Caco-2 (cell line): Measurements from ENCODE around the gene DUSP14. TPM values are rescaled to one million over a fixed set of nuclear protein-coding genes. Genes with fewer than 3 reads are reported as not detected.

Experiments used
- BruUV-seq: library from RNA; stranded (reverse); fragments of 400-500 nt; replicated peaks from 2 replicates; lab custom pipeline; 2021; lab: Mats Ljungman, UMichigan
- CTCF ChIA-PET: fragments of 300-600 bp; sonication (Branson Sonifier 250); formaldehyde crosslinking; loops from one replicate; lab custom pipeline; 2022; ENCODE audit warnings: antibody characterized with exemption; lab: Charles Lee
- POLR2A ChIA-PET: fragments of 300-600 bp; sonication (Branson Sonifier 250); formaldehyde crosslinking; loops from one replicate; lab custom pipeline; 2022; ENCODE audit warnings: antibody characterized with exemption; lab: Charles Lee
- DNase-seq, 2 experiments: peaks; one replicate each; pipeline versions ENCODE4 v3.0.0 to v3.0.0-alpha.2; 2020 to 2022
- H3K27me3 ChIP-seq: replicated peaks from 2 replicates; pipeline ENCODE4 v1.6.0; 2011; ENCODE audit warnings: low read length; ENCODE audit not compliant: control insufficient read depth, insufficient read depth
- H3K36me3 ChIP-seq: 2 replicates; pipeline ENCODE4 v1.5.1; 2011; ENCODE audit warnings: low read length; ENCODE audit not compliant: control insufficient read depth, insufficient read depth
- H3K4me1 ChIP-seq: fragments of 250-450 bp; sonication (Bioruptor Pico); 2 replicates; pipeline ENCODE4 v1.5.1; 2020; ENCODE audit warnings: mild to moderate bottlenecking
- H3K4me3 ChIP-seq: 2 replicates; pipeline ENCODE4 v1.5.1; 2011; ENCODE audit warnings: low read depth, mild to moderate bottlenecking, control low read depth, low read length
- H3K9me3 ChIP-seq: fragments of 250-450 bp; sonication (Bioruptor Pico); 2 replicates; pipeline ENCODE4 v1.5.1; 2020; ENCODE audit warnings: mild to moderate bottlenecking, moderate library complexity
- H3K27ac Mint-ChIP-seq: one replicate; pipeline ENCODE4 v1.8.0; 2022; ENCODE audit warnings: mixed read lengths; ENCODE audit not compliant: unreplicated experiment
- H3K27me3 Mint-ChIP-seq: one replicate; pipeline ENCODE4 v1.8.0; 2022; ENCODE audit warnings: mixed read lengths; ENCODE audit not compliant: insufficient read depth, unreplicated experiment
- H3K36me3 Mint-ChIP-seq: one replicate; pipeline ENCODE4 v1.8.0; 2022; ENCODE audit warnings: mild to moderate bottlenecking, mixed read lengths; ENCODE audit not compliant: insufficient read depth, unreplicated experiment
- H3K4me1 Mint-ChIP-seq: one replicate; pipeline ENCODE4 v1.8.0; 2022; ENCODE audit warnings: low read depth, mixed read lengths; ENCODE audit not compliant: unreplicated experiment
- H3K4me3 Mint-ChIP-seq: one replicate; pipeline ENCODE4 v1.8.0; 2022; ENCODE audit warnings: mild to moderate bottlenecking, moderate library complexity, mixed read lengths; ENCODE audit not compliant: unreplicated experiment
- H3K9me3 Mint-ChIP-seq: one replicate; pipeline ENCODE4 v1.8.0; 2022; ENCODE audit warnings: mixed read lengths; ENCODE audit not compliant: unreplicated experiment
- intact Hi-C: fragments of 100-400 bp; cut with micrococcal nuclease; formaldehyde crosslinking; loops from one replicate; pipeline ENCODE4 v1.10.0; 2022; ENCODE audit not compliant: unreplicated experiment
- total RNA-seq: library from RNA; stranded (reverse); gene quantifications from 2 replicates; pipeline ENCODE4 v1.2.3, GENCODE V29; 2022
- TF ChIP-seq, protein P1 (sequence below), 2 experiments: fragments of 200-600 bp in 1 of 2; IDR thresholded peaks; 1 replicate in 1 of 2; 2 replicates in 1 of 2; pipeline versions ENCODE4 v1.5.1 to v1.8.0; 2011 to 2022; ENCODE audit warnings: antibody characterized with exemption in 1 of 2, control low read depth in 1 of 2, inconsistent platforms in 1 of 2, low read depth in 1 of 2, low read length in 1 of 2, mild to moderate bottlenecking in 1 of 2, moderate library complexity in 1 of 2; ENCODE audit not compliant: insufficient read depth in 1 of 2, severe bottlenecking in 1 of 2, unreplicated experiment in 1 of 2

The DUSP14 gene
- total RNA-seq, 1 experiment from 2014 or later, result 32.5 TPM

DNA sequence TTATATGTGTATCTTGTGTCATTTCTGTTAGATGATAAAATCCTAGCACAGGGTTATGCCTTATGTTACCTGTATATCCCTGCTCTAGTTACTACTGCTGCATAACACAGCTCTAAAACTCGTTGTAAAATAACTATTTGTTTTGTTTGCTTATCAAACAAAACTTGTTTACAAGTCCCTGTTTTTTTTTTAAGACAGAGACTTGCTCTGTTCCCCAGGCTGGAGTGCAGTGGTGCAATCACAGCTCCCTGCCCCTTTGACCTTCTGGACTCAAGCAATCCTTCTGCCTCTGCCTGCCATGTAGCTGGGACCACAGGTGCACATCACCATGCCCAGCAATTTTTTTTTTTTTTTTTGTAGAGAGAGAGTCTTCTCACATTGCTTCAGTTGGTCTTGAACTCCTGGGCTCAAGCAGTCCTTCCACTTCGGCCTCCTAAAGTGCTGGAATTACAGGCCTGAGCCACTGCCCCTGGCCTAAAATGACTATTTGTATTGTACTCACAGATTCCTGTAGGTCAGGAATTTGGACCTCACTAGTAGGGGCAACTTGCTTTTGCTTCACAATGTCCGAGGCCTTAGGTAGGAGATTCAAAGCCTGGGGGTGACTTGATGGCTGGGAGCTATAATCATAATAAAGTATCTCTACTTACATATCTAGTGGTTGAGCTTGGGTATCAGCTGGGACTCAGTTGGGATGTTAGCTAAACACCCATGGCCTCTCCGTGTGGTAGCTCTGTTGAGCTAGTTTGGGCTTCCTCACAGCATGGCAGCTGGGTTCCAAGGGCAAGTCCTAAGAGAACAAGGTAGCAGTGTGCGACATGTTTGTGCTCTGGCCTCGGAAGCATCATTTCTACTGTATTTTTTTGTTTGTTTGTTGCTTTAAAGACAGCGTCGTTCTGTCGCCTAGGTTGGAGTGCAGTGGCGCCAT, 12.6 kb downstream of the DUSP14 start:
- H3K27ac Mint-ChIP-seq, result peak overlapping the region; percentile 59
- TF ChIP-seq, protein P1, sequence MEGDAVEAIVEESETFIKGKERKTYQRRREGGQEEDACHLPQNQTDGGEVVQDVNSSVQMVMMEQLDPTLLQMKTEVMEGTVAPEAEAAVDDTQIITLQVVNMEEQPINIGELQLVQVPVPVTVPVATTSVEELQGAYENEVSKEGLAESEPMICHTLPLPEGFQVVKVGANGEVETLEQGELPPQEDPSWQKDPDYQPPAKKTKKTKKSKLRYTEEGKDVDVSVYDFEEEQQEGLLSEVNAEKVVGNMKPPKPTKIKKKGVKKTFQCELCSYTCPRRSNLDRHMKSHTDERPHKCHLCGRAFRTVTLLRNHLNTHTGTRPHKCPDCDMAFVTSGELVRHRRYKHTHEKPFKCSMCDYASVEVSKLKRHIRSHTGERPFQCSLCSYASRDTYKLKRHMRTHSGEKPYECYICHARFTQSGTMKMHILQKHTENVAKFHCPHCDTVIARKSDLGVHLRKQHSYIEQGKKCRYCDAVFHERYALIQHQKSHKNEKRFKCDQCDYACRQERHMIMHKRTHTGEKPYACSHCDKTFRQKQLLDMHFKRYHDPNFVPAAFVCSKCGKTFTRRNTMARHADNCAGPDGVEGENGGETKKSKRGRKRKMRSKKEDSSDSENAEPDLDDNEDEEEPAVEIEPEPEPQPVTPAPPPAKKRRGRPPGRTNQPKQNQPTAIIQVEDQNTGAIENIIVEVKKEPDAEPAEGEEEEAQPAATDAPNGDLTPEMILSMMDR (IDR thresholded peaks at IDR 0.05; ENCODE audit: insufficient read depth in 1 of 2, low read depth in 1 of 2, low read length in 1 of 2, severe bottlenecking in 1 of 2, unreplicated experiment in 1 of 2), result no peak
- Histone ChIP-seq H3K4me3 (no peak overlapping the region), H3K9me3 (no peaks in the 10 kb centered on the region), H3K27me3 (no peaks in the 10 kb centered on the region), H3K36me3 (no peaks in the 10 kb centered on the region), H3K4me1 (peaks cover 17% of the 10 kb centered on the region; the same call in 1 of the 2 replicates)
- DNase-seq, result peak; percentile 72 to 73
- no peak overlapping the region for H3K4me3 Mint-ChIP-seq
- ChIA-PET CTCF (interaction anchor here (0.7 to 1.0 kb wide), 2 partner anchors 11 to 30 kb away, joined by 3 to 4 read pairs; no protein-coding TSS in a partner anchor), POLR2A (interaction anchor here (0.5 kb wide), 1 partner anchor 110 kb away, joined by 4 read pairs; no protein-coding TSS in a partner anchor)
- peaks cover 7% of the 10 kb centered on the region for H3K4me1 Mint-ChIP-seq
- BruUV-seq, result no TSS peak
- peaks cover 14% of the 10 kb centered on the region for H3K36me3 Mint-ChIP-seq
- intact Hi-C loops, result no loop called here
- no peaks in the 10 kb centered on the region for H3K27me3 Mint-ChIP-seq
- no peaks in the 10 kb centered on the region for H3K9me3 Mint-ChIP-seq

DNA sequence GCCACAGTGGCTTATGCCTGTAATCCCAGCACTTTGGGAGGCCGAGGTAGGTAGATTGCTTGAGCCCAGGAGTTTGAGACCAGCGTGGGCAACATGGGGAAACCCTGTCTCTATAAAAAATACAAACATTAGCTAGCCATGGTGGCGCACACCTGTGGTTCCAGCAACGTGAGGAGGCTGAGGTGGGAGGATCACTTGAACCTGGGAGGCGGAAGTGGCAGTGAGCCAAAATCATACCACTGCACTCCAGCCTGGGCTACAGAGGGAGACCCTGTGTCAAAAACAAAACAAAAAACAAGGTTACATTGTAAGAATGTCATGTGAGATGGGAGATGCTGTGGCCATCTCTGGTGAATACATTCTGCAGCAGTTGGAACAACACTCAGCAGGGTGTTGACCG, 13.5 kb downstream of the DUSP14 start:
- Mint-ChIP-seq H3K9me3 (no peaks in the 10 kb centered on the region), H3K27me3 (no peaks in the 10 kb centered on the region), H3K36me3 (peaks cover 15% of the 10 kb centered on the region), H3K4me1 (peaks cover 7% of the 10 kb centered on the region), H3K4me3 (no peak overlapping the region), H3K27ac (no peak overlapping the region)
- no peaks in the 10 kb centered on the region for H3K36me3 ChIP-seq
- peaks cover 17% of the 10 kb centered on the region; the same call in 1 of the 2 replicates for H3K4me1 ChIP-seq
- BruUV-seq, result no TSS peak
- H3K4me3 ChIP-seq, result no peak overlapping the region
- H3K9me3 ChIP-seq, result no peaks in the 10 kb centered on the region
- H3K27me3 ChIP-seq, result no peaks in the 10 kb centered on the region
- TF ChIP-seq, protein P1 (IDR thresholded peaks at IDR 0.05; ENCODE audit: insufficient read depth in 1 of 2, low read depth in 1 of 2, low read length in 1 of 2, severe bottlenecking in 1 of 2, unreplicated experiment in 1 of 2), result no peak
- ChIA-PET POLR2A (no interaction called here), CTCF (no interaction called here)
- DNase-seq, result no peak
- intact Hi-C loops, result no loop called here

DNA sequence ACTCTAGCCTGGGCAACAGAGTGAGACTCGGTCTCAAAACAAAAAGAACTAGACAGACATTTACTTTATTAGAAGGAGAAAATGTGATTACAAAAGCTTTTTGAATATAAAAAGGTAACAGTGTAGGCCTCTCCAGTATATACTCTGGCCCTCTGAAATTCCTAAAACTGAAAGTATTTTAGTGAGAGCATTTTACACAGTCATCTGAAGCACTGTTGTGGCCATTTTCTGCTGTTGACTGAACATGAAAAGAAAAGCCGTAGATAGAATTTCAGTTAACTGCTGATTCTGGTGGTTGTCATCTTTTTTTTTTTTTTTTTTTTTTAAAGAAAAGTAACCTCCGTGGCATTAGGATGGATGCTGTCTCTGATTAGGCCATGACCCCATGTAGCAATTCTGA, 15.6 kb downstream of the DUSP14 start:
- no peaks in the 10 kb centered on the region for H3K36me3 ChIP-seq
- Mint-ChIP-seq H3K4me1 (peaks cover 7% of the 10 kb centered on the region), H3K4me3 (no peak overlapping the region), H3K36me3 (peaks cover 22% of the 10 kb centered on the region), H3K27ac (no peak overlapping the region), H3K27me3 (no peaks in the 10 kb centered on the region), H3K9me3 (no peaks in the 10 kb centered on the region)
- peaks cover 14% of the 10 kb centered on the region; the same call in 1 of the 2 replicates for H3K4me1 ChIP-seq
- H3K27me3 ChIP-seq, result no peaks in the 10 kb centered on the region
- H3K9me3 ChIP-seq, result no peaks in the 10 kb centered on the region
- no peak for DNase-seq
- POLR2A ChIA-PET, result no interaction called here
- BruUV-seq, result no TSS peak
- H3K4me3 ChIP-seq, result no peak overlapping the region
- intact Hi-C loops, result no loop called here
- TF ChIP-seq, protein P1 (IDR thresholded peaks at IDR 0.05; ENCODE audit: insufficient read depth in 1 of 2, low read depth in 1 of 2, low read length in 1 of 2, severe bottlenecking in 1 of 2, unreplicated experiment in 1 of 2), result no peak
- CTCF ChIA-PET, result no interaction called here
